Duodenal mucosa (tissue), 2 donors: ENCODE results near the gene TFF3.

ENCODE experiments used
- H3K27ac ChIP-seq: one replicate; pipeline ENCODE4 v1.7.0; 2013; ENCODE audit warnings: low read depth, low read length
- H3K27me3 ChIP-seq, 2 donors: one replicate each; pipeline ENCODE4 v1.7.0; 2013; ENCODE audit warnings: low read length in 2 of 2, control low read depth in 1 of 2; ENCODE audit not compliant: insufficient read depth in 2 of 2, control insufficient read depth in 1 of 2
- H3K36me3 ChIP-seq, 2 donors: one replicate each; pipeline ENCODE4 v1.7.0; 2013; ENCODE audit warnings: low read length in 2 of 2, control low read depth in 1 of 2; ENCODE audit not compliant: insufficient read depth in 2 of 2, control insufficient read depth in 1 of 2
- H3K4me1 ChIP-seq, 2 donors: one replicate each; pipeline ENCODE4 v1.7.0; 2013; ENCODE audit warnings: low read length in 2 of 2, control low read depth in 1 of 2; ENCODE audit not compliant: insufficient read depth in 2 of 2, control insufficient read depth in 1 of 2
- H3K4me3 ChIP-seq, 2 donors: one replicate each; pipeline ENCODE4 v1.7.0; 2013; ENCODE audit warnings: low read length in 2 of 2, low read depth in 1 of 2
- H3K9ac ChIP-seq, 2 donors: one replicate each; pipeline ENCODE4 v1.7.0; 2013; ENCODE audit warnings: low read length in 2 of 2, low read depth in 1 of 2
- H3K9me3 ChIP-seq, 2 donors: one replicate each; pipeline ENCODE4 v1.7.0; 2013; ENCODE audit warnings: low read length in 2 of 2, control low read depth in 1 of 2; ENCODE audit not compliant: control insufficient read depth in 1 of 2

TFF3 gene

DNA sequence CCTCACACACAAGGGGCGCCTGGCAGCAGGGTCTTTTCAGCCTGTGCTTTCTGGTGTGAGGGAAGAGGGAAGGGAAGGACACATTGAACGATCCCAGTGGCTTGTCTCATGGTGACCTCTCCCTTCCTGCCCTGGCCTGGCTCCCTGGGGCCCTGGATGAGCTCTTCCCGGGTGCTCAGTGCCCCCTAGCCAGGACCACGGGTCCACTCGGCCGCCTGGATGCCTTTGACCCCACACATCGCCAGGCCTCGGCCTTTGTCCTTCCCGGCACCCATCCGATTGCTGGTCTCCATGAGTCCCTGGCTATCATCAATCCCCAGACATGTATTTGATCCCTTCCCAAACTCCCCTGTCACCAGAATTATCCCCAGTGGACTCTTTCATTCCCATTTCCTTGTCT lies 6.0 kb upstream of the TFF3 start:
- no peaks in the 10 kb centered on the region for H3K9me3 ChIP-seq
- H3K4me1 ChIP-seq, result peaks cover 19 to 21% of the 10 kb centered on the region in 2 donors
- H3K27ac ChIP-seq, result no peak overlapping the region
- no peak overlapping the region for H3K9ac ChIP-seq
- no peaks in the 10 kb centered on the region for H3K27me3 ChIP-seq
- no peaks in the 10 kb centered on the region for H3K36me3 ChIP-seq
- H3K4me3 ChIP-seq, result no peak overlapping the region

- Histone ChIP-seq H3K4me3 (no peak overlapping the region), H3K27me3 (no peaks in the 10 kb centered on the region), H3K9me3 (no peaks in the 10 kb centered on the region), H3K36me3 (no peaks in the 10 kb centered on the region), H3K27ac (no peak overlapping the region), H3K9ac (no peak overlapping the region), H3K4me1 (peaks cover 20 to 22% of the 10 kb centered on the region in 2 donors)
These were observed 5.6 kb upstream of the TFF3 start for GRCh38 chr21:42320791-42321190.

DNA sequence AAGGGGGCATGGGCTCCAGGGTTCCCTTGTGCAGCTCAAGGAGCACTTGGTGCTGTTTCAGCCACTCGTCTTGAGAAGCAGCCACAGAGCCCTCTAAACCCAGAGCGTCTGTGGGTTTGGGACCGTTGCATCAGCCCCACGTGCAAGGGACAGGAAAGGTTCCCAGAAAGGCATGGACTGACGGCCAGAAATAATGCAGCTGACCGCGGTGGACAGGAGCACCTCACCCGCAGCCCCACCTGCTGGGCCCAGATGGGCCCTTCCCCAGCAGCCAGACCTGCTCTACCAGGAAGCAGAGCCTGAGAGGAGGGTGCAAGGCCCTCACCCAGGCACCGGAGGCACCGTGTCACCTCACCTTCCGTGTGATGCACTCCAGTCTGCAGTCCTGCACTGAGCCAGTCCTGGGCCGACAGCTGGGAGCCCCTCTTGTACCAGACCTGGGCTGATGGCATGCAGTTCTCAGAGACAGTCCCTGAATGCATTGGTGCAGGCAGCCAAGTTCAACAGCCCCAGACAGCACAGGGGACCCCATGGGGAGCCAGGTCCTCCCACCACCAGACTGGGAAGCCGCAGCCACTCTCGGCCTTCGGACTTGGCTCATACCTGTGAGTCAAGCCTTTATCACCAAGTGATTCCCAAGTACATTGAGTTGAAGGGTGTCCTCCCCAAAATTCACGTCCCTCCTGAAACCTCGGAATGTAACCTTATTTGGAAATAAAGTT lies 4.8 kb upstream of the TFF3 start:
- H3K27me3 ChIP-seq, result no peaks in the 10 kb centered on the region

GRCh38 chr21:42319376-42319775 lies 4.2 kb upstream of the TFF3 start:
- Histone ChIP-seq H3K4me1 (peaks cover 33 to 34% of the 10 kb centered on the region in 2 donors), H3K36me3 (no peaks in the 10 kb centered on the region), H3K27ac (no peak overlapping the region)

More for the DNA sequence above, 4.8 kb upstream of the TFF3 start:
- H3K9ac ChIP-seq, result no peak overlapping the region
- H3K4me1 ChIP-seq, result peaks cover 28 to 30% of the 10 kb centered on the region in 2 donors
- no peaks in the 10 kb centered on the region for H3K9me3 ChIP-seq
- no peak overlapping the region for H3K27ac ChIP-seq
- H3K36me3 ChIP-seq, result no peaks in the 10 kb centered on the region
- H3K4me3 ChIP-seq, result no peak overlapping the region

DNA sequence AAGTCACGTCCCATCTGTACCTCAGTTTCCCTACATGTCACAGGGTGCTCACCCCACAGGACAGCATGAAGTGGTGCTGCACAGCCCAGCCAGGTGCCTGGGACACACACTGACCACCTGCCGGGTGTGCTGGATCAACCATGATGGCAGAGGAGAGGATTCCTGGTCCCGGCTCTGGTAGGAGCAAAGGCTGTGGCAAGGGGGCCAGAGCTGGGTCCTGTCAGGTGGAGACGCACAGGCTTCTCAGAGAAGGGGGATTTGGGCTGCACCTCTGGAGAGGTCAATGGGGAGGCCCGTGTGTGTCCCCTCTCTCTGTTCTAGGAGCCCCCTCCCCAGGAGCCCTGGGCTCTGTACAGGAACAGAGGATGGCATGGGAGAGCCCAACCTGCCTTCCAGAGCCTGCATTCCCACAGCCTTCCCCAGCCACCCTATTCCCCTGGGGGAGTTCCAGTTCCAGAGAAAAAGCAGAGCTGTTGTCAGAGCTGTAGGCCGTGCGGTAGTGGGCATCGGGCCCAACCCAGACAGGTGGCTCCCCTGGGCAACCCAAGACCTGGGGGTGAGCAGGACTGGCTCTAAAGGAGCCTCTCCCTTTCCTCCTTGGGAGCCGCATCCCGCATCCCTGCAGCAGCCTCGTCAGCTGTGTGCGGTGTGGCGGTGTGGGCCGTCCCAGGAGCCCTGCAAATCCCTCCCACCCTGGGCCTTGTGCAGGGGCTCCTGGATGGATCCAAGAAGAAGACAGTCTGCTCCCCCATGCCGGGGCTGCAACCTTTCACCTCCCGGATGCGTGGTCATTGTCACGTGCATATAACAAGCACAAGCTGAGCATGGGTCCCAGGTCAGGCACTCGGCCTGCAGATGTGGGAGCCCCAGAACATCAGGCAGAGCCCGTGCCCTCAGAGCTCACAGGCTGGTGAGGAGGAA lies 2.9 kb upstream of the TFF3 start:
- no peak overlapping the region for H3K9ac ChIP-seq
- no peaks in the 10 kb centered on the region for H3K27me3 ChIP-seq
- no peak overlapping the region for H3K27ac ChIP-seq
- H3K4me3 ChIP-seq, result no peak overlapping the region
- no peaks in the 10 kb centered on the region for H3K36me3 ChIP-seq
- no peaks in the 10 kb centered on the region for H3K9me3 ChIP-seq
- H3K4me1 ChIP-seq, result peaks cover 45 to 47% of the 10 kb centered on the region in 2 donors

More at GRCh38 chr21:42319376-42319775, 4.2 kb upstream of the TFF3 start:
- no peak overlapping the region for H3K9ac ChIP-seq
- no peak overlapping the region for H3K4me3 ChIP-seq
- H3K27me3 ChIP-seq, result no peaks in the 10 kb centered on the region
- H3K9me3 ChIP-seq, result no peaks in the 10 kb centered on the region

GRCh38 chr21:42317341-42317741 lies 2.1 kb upstream of the TFF3 start:
- peaks cover 51 to 54% of the 10 kb centered on the region in 2 donors for H3K4me1 ChIP-seq
- H3K9me3 ChIP-seq, result no peaks in the 10 kb centered on the region
- H3K4me3 ChIP-seq, result peak overlapping the region in 1 of 2 donors; percentile 15
- H3K9ac ChIP-seq, result peak overlapping the region; percentile 22 to 46
- H3K27ac ChIP-seq, result no peak overlapping the region
- no peaks in the 10 kb centered on the region for H3K27me3 ChIP-seq
- no peaks in the 10 kb centered on the region for H3K36me3 ChIP-seq

DNA sequence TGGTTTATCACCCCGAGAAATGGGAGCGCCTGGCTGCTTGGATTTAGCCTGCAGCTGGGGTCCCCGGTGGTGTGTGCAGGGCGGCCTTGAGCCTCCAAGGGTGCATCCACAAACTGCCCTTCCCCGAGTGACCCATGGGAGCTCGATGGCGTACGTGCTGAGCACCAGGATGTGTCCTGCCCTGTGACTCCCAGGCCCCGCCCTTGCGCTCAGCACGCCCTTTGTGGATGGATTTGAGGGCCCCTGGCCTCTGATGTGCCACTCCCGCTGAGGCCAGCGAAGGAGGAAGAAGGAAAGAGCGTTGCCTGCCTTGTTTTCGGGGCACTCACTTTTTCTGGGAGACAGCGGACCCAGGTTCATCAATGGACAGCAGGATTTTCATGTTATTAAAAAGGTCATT lies 1.7 kb upstream of the TFF3 start:
- H3K9ac ChIP-seq, result peak overlapping the region; percentile 22 to 46
- H3K4me3 ChIP-seq, result peak overlapping the region in 1 of 2 donors; percentile 15
- H3K27me3 ChIP-seq, result no peaks in the 10 kb centered on the region
- no peaks in the 10 kb centered on the region for H3K36me3 ChIP-seq
- H3K27ac ChIP-seq, result no peak overlapping the region
- no peaks in the 10 kb centered on the region for H3K9me3 ChIP-seq
- H3K4me1 ChIP-seq, result peaks cover 51 to 59% of the 10 kb centered on the region in 2 donors

DNA sequence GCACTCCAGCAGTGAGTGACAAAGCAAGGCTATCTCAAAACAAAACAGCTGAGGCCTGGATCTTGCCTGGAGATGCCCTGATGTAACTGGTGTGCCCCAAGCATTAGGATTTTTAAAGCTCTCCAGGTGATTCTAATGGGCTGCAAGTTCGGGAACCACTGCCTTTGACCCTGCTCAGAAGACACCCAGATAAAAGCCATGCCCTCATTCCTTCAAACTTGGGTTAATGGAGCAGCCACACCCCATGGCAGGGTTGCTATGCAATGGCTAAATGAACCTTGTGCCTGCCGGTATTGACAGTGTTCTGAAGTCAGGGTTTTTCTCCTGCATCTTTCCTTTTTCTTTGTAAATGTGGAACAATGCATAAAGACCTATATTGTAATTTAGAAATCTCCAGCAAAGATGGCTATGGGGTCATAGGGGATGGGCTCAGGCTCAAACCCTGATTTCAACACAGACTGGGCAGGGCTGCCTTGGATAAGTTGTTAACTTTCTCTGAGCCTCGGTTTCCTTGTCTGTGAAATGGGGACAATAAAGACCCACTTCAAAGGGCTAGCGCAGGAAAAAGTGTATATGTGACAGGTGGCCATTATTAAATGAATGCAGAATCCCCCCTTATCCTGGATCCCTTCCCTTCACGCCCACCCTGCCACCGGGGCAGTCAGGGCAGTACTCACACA lies 453 bp downstream of the TFF3 start:
- H3K27me3 ChIP-seq, result no peaks in the 10 kb centered on the region
- H3K27ac ChIP-seq, result no peak overlapping the region
- H3K9ac ChIP-seq, result peak overlapping the region in 1 of 2 donors; percentile 7
- H3K9me3 ChIP-seq, result no peaks in the 10 kb centered on the region
- H3K4me3 ChIP-seq, result peak overlapping the region; percentile 31 to 36
- H3K36me3 ChIP-seq, result no peaks in the 10 kb centered on the region
- H3K4me1 ChIP-seq, result peaks cover 50 to 65% of the 10 kb centered on the region in 2 donors

DNA sequence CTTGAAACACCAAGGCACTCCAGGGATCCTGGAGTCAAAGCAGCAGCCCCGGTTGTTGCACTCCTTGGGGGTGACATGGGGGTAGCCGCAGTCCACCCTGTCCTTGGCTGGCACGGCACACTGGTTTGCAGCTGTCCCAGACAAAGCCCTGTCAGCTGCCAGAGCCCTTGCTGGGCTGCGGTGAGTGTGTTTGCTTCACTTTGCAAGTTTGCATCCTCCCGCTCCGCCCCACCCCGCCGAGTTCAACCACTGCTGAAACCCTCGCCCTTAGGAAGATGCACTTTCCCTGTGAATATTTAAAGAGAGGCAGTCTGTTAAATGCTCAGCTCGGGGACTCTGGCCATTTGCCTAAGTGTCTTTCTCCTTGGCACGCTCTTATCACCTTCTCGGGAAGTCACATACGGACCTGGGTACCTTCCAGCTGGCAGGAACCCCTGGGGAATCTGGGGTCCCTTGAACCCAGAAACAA lies 1.7 kb downstream of the TFF3 start:
- peak overlapping the region; percentile 30 to 51 for H3K9ac ChIP-seq
- peak overlapping the region; percentile 37 for H3K27ac ChIP-seq
- peaks cover 53 to 71% of the 10 kb centered on the region in 2 donors for H3K4me1 ChIP-seq
- no peaks in the 10 kb centered on the region for H3K36me3 ChIP-seq
- H3K9me3 ChIP-seq, result no peaks in the 10 kb centered on the region
- H3K27me3 ChIP-seq, result no peaks in the 10 kb centered on the region
- peak overlapping the region; percentile 37 to 52 for H3K4me3 ChIP-seq
